Mesendoderm (in vitro differentiated cells): ENCODE data around the gene WNK3. TPM values are rescaled to one million over a fixed set of nuclear protein-coding genes. Genes with fewer than 3 reads are reported as not detected.
"Not testable (repeated sequence)": the region's sequence is repeated elsewhere in the genome, so short reads cannot be mapped to it uniquely, and the experiment has no call there.

Source experiments
- DNase-seq: peaks from one replicate; pipeline ENCODE4 v3.0.0; 2013
- H2AK5ac ChIP-seq: 2 replicates; pipeline ENCODE4 v1.6.1; 2013; ENCODE audit warnings: low read length, inconsistent platforms
- H2BK120ac ChIP-seq: 2 replicates; pipeline ENCODE4 v1.6.1; 2013; ENCODE audit warnings: low read depth, mild to moderate bottlenecking, low read length, moderate library complexity, mixed read lengths
- H2BK15ac ChIP-seq: replicated peaks from 2 replicates; pipeline ENCODE4 v1.6.1; 2013; ENCODE audit warnings: low read depth, mild to moderate bottlenecking, moderate library complexity
- H2BK5ac ChIP-seq: 2 replicates; pipeline ENCODE4 v1.6.1; 2013; ENCODE audit warnings: low read length, inconsistent platforms
- H3K18ac ChIP-seq: 2 replicates; pipeline ENCODE4 v1.6.1; 2013; ENCODE audit warnings: mild to moderate bottlenecking, low read length, mixed read lengths
- H3K23ac ChIP-seq: one replicate; pipeline ENCODE4 v1.6.1; 2013; ENCODE audit warnings: low read length
- H3K27ac ChIP-seq: 2 replicates; pipeline ENCODE4 v1.5.1; 2013; ENCODE audit warnings: low read depth, mild to moderate bottlenecking, inconsistent platforms, low read length, moderate library complexity
- H3K27me3 ChIP-seq: 2 replicates; pipeline ENCODE4 v1.6.1; 2013; ENCODE audit warnings: low read length, control low read depth, mild to moderate bottlenecking, inconsistent platforms; ENCODE audit not compliant: insufficient read depth, poor library complexity
- H3K36me3 ChIP-seq: 2 replicates; pipeline ENCODE4 v1.6.1; 2013; ENCODE audit warnings: low read length, inconsistent platforms; ENCODE audit not compliant: control insufficient read depth, insufficient read depth
- H3K4ac ChIP-seq: one replicate; pipeline ENCODE4 v1.6.1; 2013; ENCODE audit warnings: low read depth, mild to moderate bottlenecking, low read length, moderate library complexity
- H3K4me1 ChIP-seq: 2 replicates; pipeline ENCODE4 v1.6.1; 2013; ENCODE audit warnings: low read depth, low read length, inconsistent platforms; ENCODE audit not compliant: control insufficient read depth
- H3K4me2 ChIP-seq: 2 replicates; pipeline ENCODE4 v1.6.1; 2013; ENCODE audit warnings: low read length
- H3K4me3 ChIP-seq: 2 replicates; pipeline ENCODE4 v1.5.1; 2013; ENCODE audit warnings: mild to moderate bottlenecking, low read length
- H3K56ac ChIP-seq: one replicate; pipeline ENCODE4 v1.6.1; 2013; ENCODE audit warnings: low read length
- H3K79me1 ChIP-seq: 2 replicates; pipeline ENCODE4 v1.6.1; 2013; ENCODE audit warnings: low read length, inconsistent platforms
- H3K79me2 ChIP-seq: 2 replicates; pipeline ENCODE4 v1.6.1; 2013; ENCODE audit warnings: mild to moderate bottlenecking, low read length; ENCODE audit not compliant: control insufficient read depth, insufficient read depth
- H3K9ac ChIP-seq: 2 replicates; pipeline ENCODE4 v1.6.1; 2013; ENCODE audit warnings: low read length, inconsistent platforms
- H4K5ac ChIP-seq: one replicate; pipeline ENCODE4 v1.6.1; 2013; ENCODE audit warnings: low read length
- H4K8ac ChIP-seq: one replicate; pipeline ENCODE4 v1.6.1; 2013; ENCODE audit warnings: low read depth, mild to moderate bottlenecking, control low read depth, low read length, moderate library complexity
- WGBS: extraction: QIAGEN DNeasy Blood & Tissue Kit; methylation state at CpG from one replicate; pipeline ENCODE4 v1.1.7; 2013; ENCODE audit warnings: low lambda C conversion rate, missing lambda C conversion rate; ENCODE audit not compliant: insufficient coverage; ENCODE audit errors: extremely low coverage; 5-methylcytosine and 5-hydroxymethylcytosine counted together
- polyA plus RNA-seq, 2 experiments: library from polyadenylated mRNA; stranded (reverse); fragments of 200-250 nt; gene quantifications; one replicate each; pipeline ENCODE4 v1.2.3, GENCODE V29; 2013

Gene WNK3
- 6.2 TPM for polyA plus RNA-seq (2013, experiment 1 of 2)
- polyA plus RNA-seq (2013, experiment 2 of 2): 6.0 TPM

- H3K79me1 ChIP-seq: no peaks in the 10 kb centered on the region
- H2AK5ac ChIP-seq: no peak within 1 kb of the TSS
- H2BK120ac ChIP-seq: peak within 1 kb of the TSS; percentile 17
- peak within 1 kb of the TSS; percentile 94 for H3K27ac ChIP-seq
- no peaks in the 10 kb centered on the region for H3K27me3 ChIP-seq
- H3K23ac ChIP-seq: no peak within 1 kb of the TSS
- peak within 1 kb of the TSS; percentile 55 for H3K4ac ChIP-seq
- no peak within 1 kb of the TSS for H4K5ac ChIP-seq
- no peaks in the 10 kb centered on the region for H3K36me3 ChIP-seq
- H2BK15ac ChIP-seq: no peak within 1 kb of the TSS
- peak within 1 kb of the TSS; percentile 94 for H3K56ac ChIP-seq
- H3K18ac ChIP-seq: peak within 1 kb of the TSS; percentile 45
- H3K4me3 ChIP-seq: peak within 1 kb of the TSS; percentile 78
- peak; percentile 93 for DNase-seq
- H3K4me1 ChIP-seq: no peaks in the 10 kb centered on the region
- no peak within 1 kb of the TSS for H4K8ac ChIP-seq
- peak within 1 kb of the TSS; percentile 48 for H3K4me2 ChIP-seq
- peaks cover 8% of the 10 kb centered on the region for H3K79me2 ChIP-seq
- peak within 1 kb of the TSS; percentile 84 for H3K9ac ChIP-seq
- no peak within 1 kb of the TSS for H2BK5ac ChIP-seq
- WGBS: no CpG with 5 or more reads among the region's 88 CpGs
Observed at GRCh38 chrX:54357414-54358377, at the start of gene WNK3. TSS of gene WNK3 (minus strand) at chrX:54358046.

- DNase-seq: no peak
- no peak overlapping the region for H3K56ac ChIP-seq
- H3K23ac ChIP-seq: no peak overlapping the region
- no peak overlapping the region for H3K4me3 ChIP-seq
- H4K8ac ChIP-seq: no peak overlapping the region
- no peak overlapping the region for H3K4me2 ChIP-seq
- H3K4me1 ChIP-seq: no peaks in the 10 kb centered on the region
- H3K27me3 ChIP-seq: no peaks in the 10 kb centered on the region
- H2BK15ac ChIP-seq: no peak overlapping the region
- no peak overlapping the region for H3K18ac ChIP-seq
- no peak overlapping the region for H3K9ac ChIP-seq
- WGBS: no CpG with 5 or more reads among the region's 2 CpGs
- no peak overlapping the region for H4K5ac ChIP-seq
- no peak overlapping the region for H2BK5ac ChIP-seq
- no peak overlapping the region for H2AK5ac ChIP-seq
- no peaks in the 10 kb centered on the region for H3K36me3 ChIP-seq
- no peak overlapping the region for H3K27ac ChIP-seq
- H3K79me2 ChIP-seq: no peaks in the 10 kb centered on the region
- no peaks in the 10 kb centered on the region for H3K79me1 ChIP-seq
- H3K4ac ChIP-seq: no peak overlapping the region
- H2BK120ac ChIP-seq: no peak overlapping the region
Observed at GRCh38 chrX:54407266-54407665, 49.4 kb upstream of the WNK3 start.

- Histone ChIP-seq H2BK15ac (no peak overlapping the region), H3K9ac (no peak overlapping the region), H3K79me1 (no peaks in the 10 kb centered on the region), H3K27me3 (no peaks in the 10 kb centered on the region), H3K79me2 (no peaks in the 10 kb centered on the region), H3K18ac (no peak overlapping the region), H3K4me3 (no peak overlapping the region), H3K27ac (no peak overlapping the region), H3K56ac (no peak overlapping the region), H3K23ac (no peak overlapping the region), H2BK120ac (no peak overlapping the region), H4K8ac (no peak overlapping the region), H3K4me1 (no peaks in the 10 kb centered on the region), H4K5ac (no peak overlapping the region), H3K4me2 (no peak overlapping the region), H3K4ac (no peak overlapping the region), H2AK5ac (no peak overlapping the region), H2BK5ac (no peak overlapping the region), H3K36me3 (no peaks in the 10 kb centered on the region)
- WGBS: no CpG with 5 or more reads among the region's 1 CpG
- DNase-seq: no peak
Observed at GRCh38 chrX:54397113-54397512, 39.3 kb upstream of the WNK3 start.

DNA sequence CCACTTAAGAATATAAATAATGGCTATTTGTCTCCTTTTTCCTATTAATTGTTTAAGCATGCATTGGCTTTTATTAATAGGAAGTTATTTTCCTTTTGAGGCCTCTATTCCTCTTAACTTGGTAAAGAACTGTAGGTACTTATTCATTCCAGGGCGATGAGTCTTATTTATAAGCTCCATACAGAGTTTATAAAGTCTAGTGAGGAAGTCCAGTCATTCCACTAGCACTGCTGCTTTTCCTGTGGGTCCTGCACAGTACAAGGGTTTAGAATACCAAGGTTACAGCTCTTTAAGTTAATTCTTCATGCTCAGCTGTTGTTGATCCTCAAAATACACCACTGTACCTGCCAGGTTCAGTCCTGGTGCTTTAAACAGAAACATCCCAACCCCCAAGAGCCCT is 28.5 kb upstream of the WNK3 start:
- Histone ChIP-seq H4K8ac (no peak overlapping the region), H3K79me2 (no peaks in the 10 kb centered on the region), H2BK120ac (no peak overlapping the region), H2AK5ac (no peak overlapping the region), H3K4ac (no peak overlapping the region), H3K36me3 (no peaks in the 10 kb centered on the region), H3K9ac (no peak overlapping the region), H3K4me2 (no peak overlapping the region), H3K4me3 (no peak overlapping the region), H3K18ac (no peak overlapping the region), H2BK5ac (no peak overlapping the region), H3K79me1 (no peaks in the 10 kb centered on the region), H3K23ac (no peak overlapping the region), H3K4me1 (no peaks in the 10 kb centered on the region), H3K56ac (no peak overlapping the region), H3K27ac (no peak overlapping the region), H4K5ac (no peak overlapping the region), H3K27me3 (no peaks in the 10 kb centered on the region), H2BK15ac (no peak overlapping the region)
- no CpG with 5 or more reads among the region's 1 CpG for WGBS
- peak; percentile 12 for DNase-seq

DNA sequence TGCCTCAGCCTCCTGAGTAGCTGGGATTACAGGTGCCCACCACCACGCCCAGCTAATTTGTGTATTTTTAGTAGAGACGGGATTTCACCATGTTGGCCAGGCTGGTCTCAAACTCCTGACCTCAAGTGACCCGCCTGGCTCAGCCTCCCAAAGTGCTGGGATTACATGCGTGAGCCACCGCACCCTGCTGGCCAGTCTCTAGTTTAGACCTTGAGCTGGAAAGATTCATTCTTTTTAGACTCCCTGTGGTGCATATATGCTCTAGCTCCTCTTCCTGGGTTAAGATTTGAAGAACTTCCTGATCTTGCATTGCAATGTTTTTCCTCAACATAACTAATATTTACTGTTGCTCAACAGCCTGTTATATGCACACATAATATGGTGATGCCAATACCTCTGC is 26.8 kb upstream of the WNK3 start:
- not testable (repeated sequence) for H3K27me3 ChIP-seq, H2AK5ac ChIP-seq, H4K8ac ChIP-seq, H3K4ac ChIP-seq, H3K4me1 ChIP-seq, H3K18ac ChIP-seq, H3K27ac ChIP-seq, H3K79me2 ChIP-seq, H2BK15ac ChIP-seq, H3K36me3 ChIP-seq, H3K79me1 ChIP-seq, H3K9ac ChIP-seq, H3K4me2 ChIP-seq, H3K4me3 ChIP-seq, H4K5ac ChIP-seq, H3K23ac ChIP-seq, H2BK5ac ChIP-seq, H2BK120ac ChIP-seq
- DNase-seq: peak; percentile 71
- peak overlapping the region; percentile 7 for H3K56ac ChIP-seq
- WGBS: no CpG with 5 or more reads among the region's 5 CpGs
